Endodermal cell (in vitro differentiated cells): Measurements from ENCODE around the gene BCKDHB. TPM values are rescaled to one million over a fixed set of nuclear protein-coding genes. Genes with fewer than 3 reads are reported as not detected.

Experiments used
- DNase-seq: peaks from one replicate; pipeline ENCODE4 v3.0.0-alpha.2; 2017
- H3K27ac ChIP-seq: 2 replicates; pipeline ENCODE4 v1.5.1; 2013; ENCODE audit warnings: mild to moderate bottlenecking, low read depth, low read length, moderate library complexity
- H3K27me3 ChIP-seq: 2 replicates; pipeline ENCODE4 v1.6.1; 2013; ENCODE audit warnings: mild to moderate bottlenecking, low read length, moderate library complexity; ENCODE audit not compliant: insufficient read depth, control insufficient read depth, poor library complexity, severe bottlenecking
- H3K36me3 ChIP-seq: 2 replicates; pipeline ENCODE4 v1.7.0; 2013; ENCODE audit warnings: mild to moderate bottlenecking, low read length, moderate library complexity; ENCODE audit not compliant: control insufficient read depth, insufficient read depth
- H3K4me1 ChIP-seq: one replicate; pipeline ENCODE4 v1.7.0; 2013; ENCODE audit warnings: low read length; ENCODE audit not compliant: control insufficient read depth, insufficient read depth
- H3K4me3 ChIP-seq: 2 replicates; pipeline ENCODE4 v1.5.1; 2013; ENCODE audit warnings: mild to moderate bottlenecking, low read length, moderate library complexity
- H3K9ac ChIP-seq: 2 replicates; pipeline ENCODE4 v1.6.1; 2013; ENCODE audit warnings: mild to moderate bottlenecking, low read length, moderate library complexity; ENCODE audit not compliant: poor library complexity, severe bottlenecking; ENCODE audit errors: extremely low read depth
- H3K9me3 ChIP-seq: 2 replicates; pipeline ENCODE4 v1.6.1; 2013; ENCODE audit warnings: mild to moderate bottlenecking, low read length, moderate library complexity; ENCODE audit not compliant: control insufficient read depth
- H3K27ac Mint-ChIP-seq: 2 replicates; pipeline ENCODE4 v1.8.0; 2020; ENCODE audit warnings: mixed read lengths
- H3K27me3 Mint-ChIP-seq: 2 replicates; pipeline ENCODE4 v1.8.0; 2021; ENCODE audit warnings: mild to moderate bottlenecking, mixed read lengths; ENCODE audit not compliant: insufficient read depth
- H3K36me3 Mint-ChIP-seq: 2 replicates; pipeline ENCODE4 v1.8.0; 2020; ENCODE audit warnings: low read depth, mixed read lengths
- H3K4me1 Mint-ChIP-seq: 2 replicates; pipeline ENCODE4 v1.8.0; 2020; ENCODE audit warnings: mixed read lengths
- H3K4me3 Mint-ChIP-seq: 2 replicates; pipeline ENCODE4 v1.8.0; 2020; ENCODE audit warnings: mild to moderate bottlenecking, moderate library complexity, mixed read lengths
- H3K9me3 Mint-ChIP-seq: 2 replicates; pipeline ENCODE4 v1.8.0; 2020; ENCODE audit warnings: mild to moderate bottlenecking, mixed read lengths
- WGBS, 2 experiments: methylation state at CpG; one replicate each; pipeline versions ENCODE4 v1.1.5 to v1.1.7; 2013; ENCODE audit warnings: missing lambda C conversion rate in 2 of 2, mixed read lengths in 1 of 2; ENCODE audit not compliant: insufficient coverage in 1 of 2, insufficient read length in 1 of 2; 5-methylcytosine and 5-hydroxymethylcytosine counted together
- total RNA-seq, 2 donors: library from RNA; stranded (reverse); fragmentation: NEBNext Ultra II Directional in 1 of 2; extraction: Animal tissue kit (Norgen Biotek cat#: 25700) in 1 of 2; gene quantifications; 2 replicates in 1 of 2; 3 replicates in 1 of 2; pipeline ENCODE4 v1.2.1, GENCODE V29; 2021
- TF ChIP-seq, protein P1 (sequence below): fragments of 200-600 bp; sonication (generic); conservative IDR thresholded peaks from 2 replicates; pipeline ENCODE4 v1.5.0; 2021; ENCODE audit warnings: antibody characterized with exemption, mild to moderate bottlenecking

BCKDHB gene
- total RNA-seq, 2 donors from 2014 or later, result 35.1 to 36.4 TPM

DNA sequence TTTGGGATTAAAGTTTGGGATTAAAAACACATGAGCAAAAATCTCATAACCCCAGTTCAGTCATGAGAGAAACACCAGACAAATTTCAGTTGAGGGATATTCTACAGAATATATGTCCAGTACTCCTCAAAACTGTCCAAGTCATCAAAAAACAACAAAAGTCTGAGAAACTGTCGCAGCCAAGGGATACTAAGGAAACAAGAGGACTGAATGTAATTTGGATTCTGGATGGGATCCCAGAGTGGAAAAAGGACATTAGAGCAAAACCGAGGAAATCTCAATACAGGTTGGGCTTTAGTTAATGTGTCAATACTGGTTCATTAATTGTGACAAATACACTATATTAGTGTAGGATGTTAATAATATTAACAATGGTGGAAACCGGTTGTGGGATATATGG is 219.3 kb downstream of the BCKDHB start:
- no peak overlapping the region for H3K27ac ChIP-seq
- H3K36me3 ChIP-seq, result no peaks in the 10 kb centered on the region
- H3K4me3 Mint-ChIP-seq, result no peak overlapping the region
- 91 to 94% methylated on average over 2 of the region's 3 CpGs for WGBS, 2 experiments
- H3K9me3 Mint-ChIP-seq, result no peaks in the 10 kb centered on the region
- TF ChIP-seq, protein P1, sequence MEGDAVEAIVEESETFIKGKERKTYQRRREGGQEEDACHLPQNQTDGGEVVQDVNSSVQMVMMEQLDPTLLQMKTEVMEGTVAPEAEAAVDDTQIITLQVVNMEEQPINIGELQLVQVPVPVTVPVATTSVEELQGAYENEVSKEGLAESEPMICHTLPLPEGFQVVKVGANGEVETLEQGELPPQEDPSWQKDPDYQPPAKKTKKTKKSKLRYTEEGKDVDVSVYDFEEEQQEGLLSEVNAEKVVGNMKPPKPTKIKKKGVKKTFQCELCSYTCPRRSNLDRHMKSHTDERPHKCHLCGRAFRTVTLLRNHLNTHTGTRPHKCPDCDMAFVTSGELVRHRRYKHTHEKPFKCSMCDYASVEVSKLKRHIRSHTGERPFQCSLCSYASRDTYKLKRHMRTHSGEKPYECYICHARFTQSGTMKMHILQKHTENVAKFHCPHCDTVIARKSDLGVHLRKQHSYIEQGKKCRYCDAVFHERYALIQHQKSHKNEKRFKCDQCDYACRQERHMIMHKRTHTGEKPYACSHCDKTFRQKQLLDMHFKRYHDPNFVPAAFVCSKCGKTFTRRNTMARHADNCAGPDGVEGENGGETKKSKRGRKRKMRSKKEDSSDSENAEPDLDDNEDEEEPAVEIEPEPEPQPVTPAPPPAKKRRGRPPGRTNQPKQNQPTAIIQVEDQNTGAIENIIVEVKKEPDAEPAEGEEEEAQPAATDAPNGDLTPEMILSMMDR, result no peak
- DNase-seq, result no peak
- H3K27me3 ChIP-seq, result no peaks in the 10 kb centered on the region
- no peaks in the 10 kb centered on the region for H3K27me3 Mint-ChIP-seq
- no peak overlapping the region for H3K9ac ChIP-seq
- H3K36me3 Mint-ChIP-seq, result peaks cover 9% of the 10 kb centered on the region
- H3K4me3 ChIP-seq, result no peak overlapping the region
- H3K4me1 ChIP-seq, result no peaks in the 10 kb centered on the region
- H3K27ac Mint-ChIP-seq, result no peak overlapping the region
- H3K9me3 ChIP-seq, result no peaks in the 10 kb centered on the region
- peaks cover 12% of the 10 kb centered on the region for H3K4me1 Mint-ChIP-seq

DNA sequence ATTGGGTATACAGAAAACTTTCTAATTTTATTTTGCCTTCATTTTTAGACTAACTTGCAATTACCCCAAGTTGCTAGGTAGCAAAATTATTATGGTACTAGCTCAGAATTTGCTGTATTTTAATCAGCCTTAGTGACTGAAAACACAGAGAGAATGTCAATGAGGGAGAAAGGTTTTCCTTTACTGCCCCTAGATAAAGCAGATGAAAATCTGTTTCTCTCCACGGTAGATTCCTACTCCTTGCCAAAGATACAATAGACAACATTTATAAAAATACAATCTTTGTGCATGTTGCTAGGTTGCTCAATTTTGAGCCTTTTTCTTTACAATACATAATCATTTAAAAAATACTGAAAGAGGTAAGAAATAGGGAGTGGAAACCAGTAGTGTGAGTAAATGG is 222.2 kb downstream of the BCKDHB start:
- Histone ChIP-seq H3K27me3 (no peaks in the 10 kb centered on the region), H3K27ac (peak overlapping the region; percentile 33)
- H3K4me1 Mint-ChIP-seq, result peaks cover 26% of the 10 kb centered on the region

DNA sequence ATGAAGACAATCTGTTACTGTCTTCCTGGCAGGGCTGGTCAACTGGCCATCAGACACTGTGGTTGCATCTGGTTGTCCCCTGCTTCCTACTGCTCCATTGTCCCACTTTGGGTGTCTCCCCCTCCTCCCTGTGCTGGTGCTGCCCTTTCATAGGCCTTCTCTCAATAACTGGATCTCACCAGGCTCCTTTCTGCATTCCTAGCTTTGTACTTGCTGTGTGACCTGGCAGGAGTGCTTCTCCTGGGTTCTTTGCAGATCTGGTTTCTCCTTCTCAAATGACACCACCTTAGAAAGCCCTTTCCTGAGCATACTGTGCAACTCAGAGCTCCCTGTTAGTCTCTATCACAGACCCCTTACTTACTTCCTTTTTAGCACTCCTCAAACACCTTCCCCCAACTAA is 223.0 kb downstream of the BCKDHB start:
- Mint-ChIP-seq H3K27me3 (no peaks in the 10 kb centered on the region), H3K36me3 (peaks cover 9% of the 10 kb centered on the region), H3K4me1 (peaks cover 26% of the 10 kb centered on the region), H3K27ac (no peak overlapping the region), H3K4me3 (no peak overlapping the region), H3K9me3 (no peaks in the 10 kb centered on the region)
- Histone ChIP-seq H3K9ac (no peak overlapping the region), H3K9me3 (no peaks in the 10 kb centered on the region), H3K27ac (peak overlapping the region; percentile 72), H3K27me3 (no peaks in the 10 kb centered on the region), H3K4me1 (no peaks in the 10 kb centered on the region), H3K36me3 (no peaks in the 10 kb centered on the region), H3K4me3 (no peak overlapping the region)
- TF ChIP-seq, protein P1, result no peak
- DNase-seq, result no peak

More for the DNA sequence above, 222.2 kb downstream of the BCKDHB start:
- TF ChIP-seq, protein P1, result no peak
- WGBS, 2 experiments, result 80% methylated on average over 1 of the region's 1 CpG; no CpG with 5 or more reads in 1 of the 2 experiments
- H3K27ac Mint-ChIP-seq, result no peak overlapping the region
- no peaks in the 10 kb centered on the region for H3K4me1 ChIP-seq
- H3K36me3 ChIP-seq, result no peaks in the 10 kb centered on the region
- H3K9me3 ChIP-seq, result no peaks in the 10 kb centered on the region
- peaks cover 9% of the 10 kb centered on the region for H3K36me3 Mint-ChIP-seq
- no peaks in the 10 kb centered on the region for H3K9me3 Mint-ChIP-seq
- DNase-seq, result no peak
- no peak overlapping the region for H3K4me3 ChIP-seq
- no peak overlapping the region for H3K4me3 Mint-ChIP-seq
- no peak overlapping the region for H3K9ac ChIP-seq
- H3K27me3 Mint-ChIP-seq, result no peaks in the 10 kb centered on the region
